SK-N-DZ (cell line): Measurements from ENCODE around the gene KRT222. TPM values are rescaled to one million over a fixed set of nuclear protein-coding genes. Genes with fewer than 3 reads are reported as not detected.
A peak's percentile ranks its signal among the peaks of the same experiment; 100 is the strongest.

Source experiments
- DNase-seq: peaks from one replicate; pipeline ENCODE4 v3.0.0-alpha.2; 2015; ENCODE audit warnings: low spot score
- polyA plus RNA-seq, 2 experiments: library from polyadenylated mRNA; depleted of rRNA; stranded (reverse); fragments of >200 nt; gene quantifications; 2 replicates each; pipeline ENCODE4 v1.2.3, GENCODE V29; 2014

KRT222 gene
- polyA plus RNA-seq (2014; cell fraction: cytosol; rRNA removed): not detected in 2 replicates
- not detected in 2 replicates for polyA plus RNA-seq (2014; cell fraction: nucleus; rRNA removed)

GRCh38 chr17:40664582-40665333, at the start of gene KRT222:
Gene KRT222 (minus strand): TSS chr17:40665177. CDS start chr17:40665099, 78 bp downstream.
- DNase-seq: no peak

DNA sequence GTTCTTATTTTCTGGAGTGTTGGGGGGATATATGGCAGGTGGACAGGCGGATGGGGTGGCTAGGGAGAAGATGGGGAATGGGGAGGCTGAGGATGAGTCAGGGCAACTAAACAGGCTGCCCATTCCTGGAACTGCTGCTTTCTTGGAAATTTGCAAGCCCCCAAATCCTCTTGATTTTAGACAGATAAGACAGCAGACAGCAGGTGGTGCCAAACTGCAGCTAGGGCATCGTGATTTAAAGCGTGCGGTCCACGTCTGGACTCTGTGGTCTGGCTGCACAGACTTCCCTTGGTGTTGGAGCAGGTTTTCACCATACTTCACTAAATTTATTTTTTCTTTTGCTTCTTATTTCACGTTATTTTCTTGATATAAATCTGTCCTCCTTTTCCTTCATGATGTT, 49.5 kb upstream of the KRT222 start:
- DNase-seq: no peak

- no peak for DNase-seq
Observed at GRCh38 chr17:40707745-40708144, 42.8 kb upstream of the KRT222 start.

- no peak for DNase-seq
Observed at GRCh38 chr17:40705584-40705983, 40.6 kb upstream of the KRT222 start.

GRCh38 chr17:40703652-40704051, 38.7 kb upstream of the KRT222 start, which contains the start of gene KRT24:
Gene KRT24 (minus strand): TSS chr17:40703752. CDS start chr17:40703693, 59 bp downstream.
- no peak for DNase-seq

DNA sequence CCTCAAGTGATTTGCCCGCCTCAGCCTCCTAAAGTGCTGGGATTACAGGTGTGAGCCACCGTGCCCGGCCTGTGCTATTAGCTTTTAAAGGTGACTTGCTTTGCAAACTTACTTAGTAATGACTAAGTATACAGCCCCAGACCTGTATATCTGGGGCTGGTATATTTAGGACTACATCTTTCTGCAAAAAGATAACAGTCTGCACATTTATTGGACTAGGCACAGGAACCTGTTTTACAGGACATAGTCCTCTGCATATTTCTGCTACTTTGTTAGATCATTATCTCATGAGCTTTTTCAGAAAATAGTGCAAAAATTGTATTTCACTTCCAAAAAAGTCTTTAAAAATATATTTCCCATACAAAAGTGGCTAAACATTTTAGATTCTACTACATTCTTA, 37.3 kb upstream of the KRT222 start:
- DNase-seq: no peak

DNA sequence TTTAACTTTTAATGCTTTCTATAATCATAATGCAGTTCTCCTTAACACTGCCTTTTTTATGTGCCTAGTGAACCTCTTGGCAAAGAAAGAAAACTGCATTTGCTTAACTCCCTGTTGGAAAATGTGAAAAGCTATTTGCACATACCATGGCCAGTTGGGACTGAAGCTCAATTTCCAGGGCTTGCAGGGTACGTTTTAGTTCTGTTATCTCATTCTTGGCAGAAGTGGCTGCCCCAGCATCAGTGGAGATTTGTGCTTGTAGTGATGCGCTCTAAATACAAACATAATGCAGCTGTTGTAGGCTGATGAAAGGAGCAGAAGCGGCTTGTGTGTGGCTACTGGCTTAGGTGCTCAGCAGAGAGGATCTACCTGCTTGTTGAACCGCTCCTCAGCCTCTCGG, 34.9 kb upstream of the KRT222 start:
- DNase-seq: no peak

GRCh38 chr17:40699371-40699770, 34.4 kb upstream of the KRT222 start:
- DNase-seq: no peak

GRCh38 chr17:40697297-40697696, 32.3 kb upstream of the KRT222 start:
- peak; percentile 18 for DNase-seq

- no peak for DNase-seq
Observed at GRCh38 chr17:40696651-40697072, 31.7 kb upstream of the KRT222 start.

- no peak for DNase-seq
Observed at GRCh38 chr17:40695874-40696472, 31.0 kb upstream of the KRT222 start.

DNA sequence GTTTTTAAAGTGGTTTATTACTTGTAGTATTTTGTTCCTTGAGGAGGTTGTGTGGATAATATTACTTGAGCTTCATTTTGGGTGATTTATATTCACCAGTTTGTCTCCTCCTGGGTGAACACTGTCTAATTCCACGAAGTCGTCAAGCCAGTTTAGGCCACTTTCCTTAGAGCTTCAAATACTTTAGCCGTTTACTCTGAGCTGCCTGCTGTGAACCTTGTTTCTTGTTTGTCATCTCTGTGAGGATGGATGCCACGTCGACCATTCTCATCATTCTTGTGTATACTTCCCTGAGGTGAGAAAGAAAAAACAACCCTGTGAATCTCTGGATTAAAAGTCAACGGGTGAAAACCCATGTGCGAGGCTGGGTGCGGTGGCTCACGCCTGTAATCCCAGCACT, 29.6 kb upstream of the KRT222 start:
- no peak for DNase-seq

GRCh38 chr17:40687106-40687505, 22.1 kb upstream of the KRT222 start:
- DNase-seq: no peak

GRCh38 chr17:40686192-40686591, 21.2 kb upstream of the KRT222 start:
- no peak for DNase-seq

DNA sequence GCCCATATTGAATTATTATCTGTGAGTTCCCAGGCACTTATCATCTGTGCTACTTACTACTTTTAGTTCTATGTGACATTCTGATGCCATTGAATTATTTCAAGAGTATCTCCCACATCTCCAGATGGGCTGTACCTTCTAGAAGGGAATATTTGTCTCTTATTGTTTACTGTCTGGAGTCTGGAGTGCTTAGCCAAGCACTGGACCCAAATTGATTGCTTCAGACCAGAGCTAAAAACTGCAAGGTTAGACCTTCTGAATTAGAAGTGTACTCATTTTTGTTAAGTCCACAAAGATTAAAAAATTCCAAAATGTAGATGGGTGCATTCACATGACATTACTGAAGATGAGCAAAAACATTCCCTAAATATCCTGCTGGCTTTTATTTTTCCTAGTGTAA, 16.0 kb upstream of the KRT222 start:
- DNase-seq: no peak

DNA sequence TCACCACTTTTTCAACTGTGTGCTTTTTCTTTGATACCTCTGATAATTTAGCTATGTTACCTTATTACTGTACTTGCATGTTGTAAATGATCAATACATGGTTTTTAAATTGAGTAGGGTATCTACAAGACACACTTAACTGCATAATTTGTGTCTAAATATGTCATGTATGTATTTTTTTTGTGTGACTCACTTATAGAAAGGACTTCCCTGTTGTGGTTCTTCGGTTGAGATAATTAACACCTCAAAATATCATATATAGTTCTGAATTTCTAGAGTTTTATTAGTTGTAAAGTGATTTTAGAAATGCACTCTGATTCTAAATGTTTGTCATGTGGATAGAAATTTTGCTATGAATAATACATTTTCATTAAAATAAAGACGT, 14.5 kb upstream of the KRT222 start:
- no peak for DNase-seq

GRCh38 chr17:40678902-40679522, 14.0 kb upstream of the KRT222 start:
- DNase-seq: no peak

- no peak for DNase-seq
Observed at GRCh38 chr17:40675905-40676304, 10.9 kb upstream of the KRT222 start.

GRCh38 chr17:40672654-40673053, 7.7 kb upstream of the KRT222 start:
- DNase-seq: no peak

DNA sequence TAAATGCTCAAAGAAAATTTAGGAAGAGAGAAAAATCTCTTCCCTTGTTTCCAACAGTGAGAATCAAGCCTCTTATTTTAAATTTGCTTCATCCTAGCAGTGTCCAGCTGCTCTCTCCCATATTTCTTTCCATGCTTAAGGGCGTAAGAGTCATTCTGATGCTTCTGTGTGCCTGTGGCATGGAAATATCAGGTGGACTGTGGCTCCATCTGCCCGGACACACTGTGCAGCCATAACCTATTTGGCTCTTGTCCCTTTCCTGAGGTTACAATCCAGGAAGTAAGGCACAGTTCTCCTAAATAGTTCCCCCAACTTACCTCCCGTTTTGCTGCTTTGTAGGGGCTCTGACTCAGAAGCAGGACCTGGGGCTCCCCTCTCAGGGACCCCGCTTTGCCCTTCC, 6.3 kb upstream of the KRT222 start:
- DNase-seq: no peak

DNA sequence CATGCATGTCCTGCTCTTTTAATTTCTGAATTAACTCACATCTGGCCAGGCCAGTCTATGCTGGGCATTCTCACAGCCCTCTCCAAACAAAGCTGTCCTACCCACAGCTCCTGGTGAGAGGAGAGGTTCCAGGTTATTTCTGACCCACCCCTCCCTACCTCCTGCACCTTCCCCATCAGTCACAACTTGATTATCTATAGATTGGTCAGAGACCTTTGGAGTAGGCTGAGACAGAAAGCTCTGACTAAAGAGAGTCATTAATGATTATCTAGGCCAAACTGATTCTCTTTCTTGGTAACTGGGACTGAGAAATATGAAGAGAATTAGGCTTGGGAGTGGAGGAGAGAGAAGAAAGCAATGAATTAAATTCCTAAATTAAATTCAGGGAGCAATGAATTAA, 1.4 kb upstream of the KRT222 start:
- DNase-seq: no peak

DNA sequence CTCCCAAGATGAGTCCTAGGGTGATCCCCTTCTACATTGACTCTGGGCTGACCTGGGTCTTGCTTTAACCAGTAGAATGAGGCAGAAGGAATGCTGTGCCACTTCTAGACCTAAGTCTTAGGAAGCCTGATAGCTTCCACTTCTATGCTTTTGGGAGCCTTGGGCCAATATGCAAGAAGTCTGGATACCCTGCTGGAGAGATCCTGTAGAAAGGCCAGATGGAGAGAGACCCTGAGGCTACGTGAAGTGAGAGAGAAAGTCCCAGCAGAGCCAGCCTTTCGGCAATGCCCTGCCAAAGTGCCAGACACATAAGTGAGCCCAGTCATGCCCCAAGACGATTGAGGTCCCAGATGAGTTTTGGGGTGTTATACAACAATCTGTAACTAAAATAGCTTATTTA, 1.7 kb downstream of the KRT222 start:
- no peak for DNase-seq

DNA sequence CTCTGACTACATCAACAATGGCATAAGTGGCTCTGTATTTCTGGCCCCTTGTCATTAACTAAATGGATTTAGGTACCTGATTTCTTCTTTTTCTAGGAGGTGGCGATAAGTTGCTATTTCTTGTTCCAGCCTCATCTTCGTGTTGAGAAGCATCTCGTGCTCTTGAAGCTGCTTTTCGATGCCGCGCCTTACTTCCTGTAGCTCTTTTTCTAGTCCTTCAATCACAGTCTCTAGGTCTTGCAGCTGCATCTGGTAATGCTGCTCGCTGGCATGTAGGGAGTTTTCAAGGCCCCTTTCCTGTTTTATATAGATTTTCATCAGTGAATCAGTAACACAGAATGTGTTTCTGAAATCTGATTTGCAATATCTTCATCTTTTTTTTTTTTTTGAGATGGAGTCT, 5.1 kb downstream of the KRT222 start:
- no peak for DNase-seq
